GM18519 (cell line): Measurements from ENCODE around the gene ZFYVE9.

Experiments
- ATAC-seq: cut with Tn5 transposase; IDR thresholded peaks from one replicate; pipeline ENCODE4 v1.9.1; 2021; ENCODE audit warnings: mild to moderate bottlenecking, moderate library complexity; ENCODE audit not compliant: unreplicated experiment, low FRiP score

Gene ZFYVE9

GRCh38 chr1:52237430-52237829, 95.5 kb downstream of the ZFYVE9 start:
- no peak for ATAC-seq

- no peak for ATAC-seq
Observed at GRCh38 chr1:52238474-52238873, 96.6 kb downstream of the ZFYVE9 start.

GRCh38 chr1:52238887-52239707, 97.2 kb downstream of the ZFYVE9 start:
- no peak for ATAC-seq

GRCh38 chr1:52239708-52240001, 97.8 kb downstream of the ZFYVE9 start:
- no peak for ATAC-seq

GRCh38 chr1:52240592-52241210, 98.8 kb downstream of the ZFYVE9 start:
- ATAC-seq: no peak

- no peak for ATAC-seq
Observed at GRCh38 chr1:52243221-52243987, 101.5 kb downstream of the ZFYVE9 start.

- ATAC-seq: no peak
Observed at GRCh38 chr1:52249831-52250230, 107.9 kb downstream of the ZFYVE9 start.

- ATAC-seq: no peak
Observed at GRCh38 chr1:52253421-52253820, 111.5 kb downstream of the ZFYVE9 start.

- no peak for ATAC-seq
Observed at GRCh38 chr1:52259886-52260285, 118.0 kb downstream of the ZFYVE9 start.

- ATAC-seq: no peak
Observed at GRCh38 chr1:52263153-52263910, 121.4 kb downstream of the ZFYVE9 start.

GRCh38 chr1:52264530-52265115, 122.7 kb downstream of the ZFYVE9 start:
- ATAC-seq: no peak

- ATAC-seq: no peak
Observed at GRCh38 chr1:52266507-52266906, 124.6 kb downstream of the ZFYVE9 start.

GRCh38 chr1:52268372-52268771, 126.5 kb downstream of the ZFYVE9 start:
- ATAC-seq: no peak

- ATAC-seq: no peak
Observed at GRCh38 chr1:52281518-52281917, 139.6 kb downstream of the ZFYVE9 start.

- no peak for ATAC-seq
Observed at GRCh38 chr1:52288286-52288685, 146.4 kb downstream of the ZFYVE9 start.

GRCh38 chr1:52294580-52294979, 152.7 kb downstream of the ZFYVE9 start:
- no peak for ATAC-seq

GRCh38 chr1:52296345-52296744, 154.5 kb downstream of the ZFYVE9 start:
- no peak for ATAC-seq

GRCh38 chr1:52305417-52306226, 163.7 kb downstream of the ZFYVE9 start:
- no peak for ATAC-seq

- no peak for ATAC-seq
Observed at GRCh38 chr1:52306227-52307006, 164.5 kb downstream of the ZFYVE9 start.
